GM12875 (cell line): ENCODE results near the gene PHACTR1.

Source experiments
- H3K4me3 ChIP-seq: one replicate; pipeline ENCODE4 v1.5.1; 2011; ENCODE audit warnings: low read depth, low read length, control low read depth
- TF ChIP-seq, protein P1 (sequence below): IDR thresholded peaks from 2 replicates; pipeline ENCODE4 v1.5.1; 2011; ENCODE audit warnings: low read depth, mild to moderate bottlenecking, control low read depth, inconsistent platforms, low read length, moderate library complexity, borderline replicate concordance; ENCODE audit not compliant: insufficient read depth

Gene PHACTR1

DNA sequence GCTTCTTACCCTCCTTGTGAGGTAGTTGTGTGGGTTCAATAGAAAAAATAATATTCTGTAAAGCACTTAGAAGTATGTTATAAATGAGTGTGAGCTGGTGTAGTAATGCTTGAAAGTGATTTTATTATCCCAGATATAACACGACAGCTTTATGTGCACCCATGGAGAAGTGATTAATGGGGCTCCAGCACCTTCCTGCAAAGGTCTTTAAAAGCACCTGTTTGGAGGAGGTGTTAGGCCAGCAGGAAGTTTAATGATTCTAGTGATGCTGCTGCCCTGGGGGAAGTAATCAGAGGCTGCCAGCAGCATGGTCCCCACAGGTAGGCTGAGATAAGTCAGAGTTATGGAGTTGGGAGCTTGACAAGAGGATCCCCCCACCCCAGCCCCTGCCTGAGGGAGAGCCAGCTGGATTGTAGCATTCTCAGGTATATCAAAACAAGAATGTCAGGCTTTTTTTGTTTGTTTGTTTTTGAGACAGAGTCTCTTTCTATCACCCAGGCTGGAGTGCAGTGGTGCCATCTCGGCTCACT lies 166.3 kb downstream of the PHACTR1 start:
- no peak overlapping the region for H3K4me3 ChIP-seq
- TF ChIP-seq, protein P1, sequence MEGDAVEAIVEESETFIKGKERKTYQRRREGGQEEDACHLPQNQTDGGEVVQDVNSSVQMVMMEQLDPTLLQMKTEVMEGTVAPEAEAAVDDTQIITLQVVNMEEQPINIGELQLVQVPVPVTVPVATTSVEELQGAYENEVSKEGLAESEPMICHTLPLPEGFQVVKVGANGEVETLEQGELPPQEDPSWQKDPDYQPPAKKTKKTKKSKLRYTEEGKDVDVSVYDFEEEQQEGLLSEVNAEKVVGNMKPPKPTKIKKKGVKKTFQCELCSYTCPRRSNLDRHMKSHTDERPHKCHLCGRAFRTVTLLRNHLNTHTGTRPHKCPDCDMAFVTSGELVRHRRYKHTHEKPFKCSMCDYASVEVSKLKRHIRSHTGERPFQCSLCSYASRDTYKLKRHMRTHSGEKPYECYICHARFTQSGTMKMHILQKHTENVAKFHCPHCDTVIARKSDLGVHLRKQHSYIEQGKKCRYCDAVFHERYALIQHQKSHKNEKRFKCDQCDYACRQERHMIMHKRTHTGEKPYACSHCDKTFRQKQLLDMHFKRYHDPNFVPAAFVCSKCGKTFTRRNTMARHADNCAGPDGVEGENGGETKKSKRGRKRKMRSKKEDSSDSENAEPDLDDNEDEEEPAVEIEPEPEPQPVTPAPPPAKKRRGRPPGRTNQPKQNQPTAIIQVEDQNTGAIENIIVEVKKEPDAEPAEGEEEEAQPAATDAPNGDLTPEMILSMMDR, result no peak

DNA sequence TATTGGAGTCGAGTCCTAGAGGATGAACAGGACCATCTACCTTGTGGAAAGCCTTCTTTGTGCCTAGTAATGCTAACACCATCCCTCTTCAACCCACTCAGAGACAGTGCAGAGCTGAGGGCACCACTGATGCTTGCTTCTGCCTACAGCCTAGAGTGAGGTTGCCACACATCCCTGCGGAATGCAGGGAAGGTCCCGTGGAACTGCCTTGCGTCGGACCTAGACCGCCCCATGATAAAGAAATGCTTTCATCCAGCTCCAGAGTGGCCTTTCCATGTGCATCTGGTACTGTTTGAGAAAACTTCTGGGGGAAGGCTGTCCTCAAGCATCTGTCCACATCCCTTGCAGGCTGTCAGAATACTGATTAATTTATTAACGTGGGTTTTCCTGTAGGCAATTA lies 168.4 kb downstream of the PHACTR1 start:
- H3K4me3 ChIP-seq, result no peak overlapping the region
- TF ChIP-seq, protein P1, result no peak

DNA sequence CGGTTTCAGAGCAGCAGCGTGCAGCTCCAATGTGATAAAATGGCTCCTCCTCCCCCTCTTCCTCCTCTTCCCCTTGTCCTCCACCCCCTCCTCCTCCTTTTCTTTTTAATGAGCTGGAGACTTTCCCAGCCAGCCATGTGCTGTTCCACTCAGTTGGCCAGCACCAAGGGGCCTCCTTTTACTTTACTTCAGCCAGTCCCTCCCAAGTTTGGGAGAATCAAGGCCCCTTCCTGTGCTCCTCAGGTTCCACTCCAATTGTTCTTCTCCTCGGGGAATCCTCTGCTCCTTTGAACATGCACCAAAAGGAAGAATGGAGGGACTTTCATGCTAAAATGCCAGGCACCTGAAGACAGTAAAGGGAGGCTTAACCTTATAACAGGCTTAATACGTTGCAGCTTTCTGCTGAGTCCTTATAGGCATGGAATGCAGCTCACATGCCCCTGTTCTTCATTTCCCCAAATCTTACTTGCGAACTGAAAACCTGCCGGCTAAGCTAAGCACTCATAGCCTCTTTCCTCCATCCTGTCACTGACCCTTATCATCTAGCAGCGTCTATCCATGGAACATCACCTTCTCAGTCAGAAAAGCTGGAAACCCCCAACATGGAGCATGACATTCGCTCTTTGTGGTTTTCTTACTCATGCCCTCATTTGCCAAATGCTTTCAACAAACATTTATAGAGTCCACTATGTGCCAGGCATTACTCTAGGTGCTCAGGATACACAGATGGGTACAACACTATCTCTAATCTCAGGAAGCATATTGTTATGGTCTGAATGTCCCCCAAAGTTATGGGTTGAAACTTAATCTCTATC lies 170.6 kb downstream of the PHACTR1 start:
- TF ChIP-seq, protein P1, result no peak
- no peak overlapping the region for H3K4me3 ChIP-seq

GRCh38 chr6:12890171-12890790 lies 173.7 kb downstream of the PHACTR1 start:
- H3K4me3 ChIP-seq, result no peak overlapping the region
- TF ChIP-seq, protein P1, result peak; percentile 74

GRCh38 chr6:12891595-12891994 lies 175.0 kb downstream of the PHACTR1 start:
- TF ChIP-seq, protein P1, result no peak
- H3K4me3 ChIP-seq, result no peak overlapping the region

GRCh38 chr6:12892151-12892550 lies 175.6 kb downstream of the PHACTR1 start:
- H3K4me3 ChIP-seq, result no peak overlapping the region
- TF ChIP-seq, protein P1, result no peak
